KBM-7 (cell line): Measurements from ENCODE around the gene RAB40C.
A peak's percentile ranks its signal among the peaks of the same experiment; 100 is the strongest.

Experiments used
- DNase-seq: peaks from one replicate; pipeline ENCODE4 v3.0.0-alpha.2; 2015
- in situ Hi-C: fragments of 300-500 bp; cut with MboI; formaldehyde crosslinking; loops from 2 replicates; pipeline ENCODE4 v1.14.3; 2020; ENCODE audit warnings: low sequenced_read_pairs, low pct_unique_long_range_greater_than_20kb, mixed read lengths

The RAB40C gene

DNA sequence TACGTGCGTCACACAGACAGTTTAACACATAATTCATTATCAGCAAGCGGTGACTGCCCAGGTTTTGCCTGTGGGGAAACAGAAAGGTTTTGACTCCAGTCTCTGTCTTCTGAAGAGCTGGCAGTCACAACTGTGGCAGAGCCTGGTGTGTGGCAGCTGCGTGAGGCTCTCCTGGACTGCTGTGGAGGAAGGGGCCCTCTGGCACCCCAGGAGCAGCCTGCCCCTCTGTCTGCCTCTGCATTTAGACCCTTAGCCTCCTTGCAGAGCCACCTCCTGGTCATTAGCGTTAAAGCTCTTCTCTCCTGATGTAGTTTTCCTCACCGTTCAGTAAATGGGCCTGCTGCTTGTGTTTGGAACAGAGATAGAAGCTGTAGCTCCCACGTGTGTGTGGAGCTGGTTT is 10.9 kb downstream of the RAB40C start:
- in situ Hi-C loops: no loop called here
- DNase-seq: peak; percentile 37

DNA sequence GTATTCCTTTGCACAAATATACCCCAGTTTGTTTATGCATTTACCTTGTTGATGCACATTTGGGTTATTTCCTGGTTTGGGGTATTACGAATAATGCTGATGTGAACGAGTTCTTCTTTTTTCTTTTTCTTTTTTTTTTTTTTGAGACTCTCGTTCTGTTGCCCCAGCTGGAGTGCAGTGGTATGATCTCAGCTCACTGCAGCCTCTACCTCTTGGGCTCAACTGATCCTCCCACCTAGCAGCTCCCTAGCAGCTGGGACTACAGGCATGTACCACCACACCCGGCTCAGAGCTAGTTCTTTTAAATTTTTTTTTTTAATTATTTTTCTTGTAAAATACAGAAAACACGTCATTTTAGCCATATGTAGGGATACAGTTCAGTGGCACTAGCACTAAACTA is 14.1 kb downstream of the RAB40C start:
- in situ Hi-C loops: no loop called here
- no peak for DNase-seq

DNA sequence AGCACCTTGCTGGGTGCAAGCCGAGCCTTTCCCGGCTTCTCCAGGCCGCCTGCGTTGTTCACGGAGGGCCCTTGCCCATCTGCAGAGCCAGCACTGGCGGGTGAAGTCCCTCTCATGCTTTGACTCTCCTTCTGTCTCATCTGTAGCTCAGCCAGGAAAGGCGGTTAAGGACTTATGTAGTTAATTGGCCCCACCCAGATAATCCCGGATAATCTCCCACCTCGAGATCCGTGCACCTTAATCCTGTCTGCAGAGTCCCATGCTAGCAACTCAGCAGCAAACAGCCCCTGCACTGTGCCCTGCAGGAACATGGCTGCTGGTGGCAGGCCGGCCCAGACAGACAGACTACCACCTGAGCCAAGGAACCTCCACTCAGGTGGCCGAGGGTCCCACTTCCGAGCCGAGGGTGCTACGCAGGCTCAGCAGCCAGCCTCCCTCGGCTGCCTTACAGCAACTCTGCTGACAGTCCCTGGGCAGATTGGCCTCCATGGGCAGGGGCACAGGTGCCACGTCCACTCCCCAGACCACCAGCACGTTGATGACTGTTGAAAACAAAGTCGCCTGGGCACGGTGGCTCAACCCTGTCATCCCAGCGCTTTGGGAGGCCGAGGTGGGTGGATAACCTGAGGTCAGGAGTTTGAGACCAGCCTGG is 16.9 kb downstream of the RAB40C start:
- in situ Hi-C loops: no loop called here

DNA sequence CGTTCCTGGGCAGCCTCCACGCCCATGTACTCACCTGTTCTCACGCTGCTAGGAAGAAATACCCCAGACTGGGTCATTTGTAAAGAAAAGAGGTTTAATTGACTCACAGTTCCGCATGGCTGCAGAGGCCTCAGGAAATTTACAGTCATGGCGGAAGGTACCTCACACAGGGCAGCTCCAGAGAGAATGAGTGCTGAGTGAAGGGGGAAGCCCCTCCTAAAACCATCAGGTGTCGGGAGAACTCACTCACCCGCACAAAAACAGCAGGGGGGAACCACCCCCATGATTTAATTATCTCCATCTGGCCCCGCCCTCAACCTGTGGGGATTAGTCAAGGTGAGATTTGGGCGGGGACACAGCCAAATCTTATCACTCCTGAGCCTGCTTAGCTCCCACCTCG is 18.2 kb downstream of the RAB40C start:
- DNase-seq: no peak

More for the DNA sequence above, 16.9 kb downstream of the RAB40C start:
- DNase-seq: no peak

DNA sequence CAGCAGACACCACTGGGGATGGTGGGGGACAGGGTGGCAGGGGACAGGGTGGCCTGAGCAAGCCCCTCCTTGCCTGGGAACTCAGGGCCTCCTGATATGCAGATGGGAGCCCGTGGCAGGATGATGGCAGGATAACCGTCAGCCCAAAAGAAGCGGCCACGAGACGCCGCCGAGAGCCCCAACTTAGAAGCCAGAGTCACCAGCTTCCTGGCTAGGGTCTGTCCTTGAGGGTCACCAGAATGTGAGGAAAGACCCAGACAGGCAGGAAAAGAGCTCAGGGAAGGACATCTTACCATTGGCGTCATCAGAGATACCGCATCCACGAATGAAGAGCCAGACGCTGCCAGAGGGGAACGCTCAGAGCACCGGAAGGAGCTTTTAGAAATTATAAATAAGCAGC is 19.4 kb downstream of the RAB40C start:
- no peak for DNase-seq
- in situ Hi-C loops: no loop called here

More for the DNA sequence above, 18.2 kb downstream of the RAB40C start:
- in situ Hi-C loops: no loop called here

DNA sequence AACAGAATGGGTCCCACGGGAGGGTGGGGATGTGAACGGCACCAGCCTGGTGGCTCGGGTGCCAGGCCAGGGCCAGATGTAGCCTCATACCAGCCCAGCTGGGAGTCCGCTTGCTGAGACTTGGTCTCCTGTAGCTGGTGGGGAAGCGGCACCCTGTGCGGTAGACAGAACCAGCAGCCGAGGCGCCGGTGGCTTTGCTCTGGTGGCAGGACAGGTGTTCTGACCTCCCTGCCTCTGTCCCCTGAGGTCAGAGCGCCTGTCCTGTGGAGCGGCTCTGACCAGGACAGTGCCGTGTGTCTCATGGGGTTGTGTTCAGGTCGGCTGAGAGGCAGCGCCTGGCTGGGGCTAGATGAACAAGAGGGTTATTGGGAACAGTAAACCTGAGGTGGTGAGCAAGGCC is 20.1 kb downstream of the RAB40C start:
- in situ Hi-C loops: no loop called here
- no peak for DNase-seq

DNA sequence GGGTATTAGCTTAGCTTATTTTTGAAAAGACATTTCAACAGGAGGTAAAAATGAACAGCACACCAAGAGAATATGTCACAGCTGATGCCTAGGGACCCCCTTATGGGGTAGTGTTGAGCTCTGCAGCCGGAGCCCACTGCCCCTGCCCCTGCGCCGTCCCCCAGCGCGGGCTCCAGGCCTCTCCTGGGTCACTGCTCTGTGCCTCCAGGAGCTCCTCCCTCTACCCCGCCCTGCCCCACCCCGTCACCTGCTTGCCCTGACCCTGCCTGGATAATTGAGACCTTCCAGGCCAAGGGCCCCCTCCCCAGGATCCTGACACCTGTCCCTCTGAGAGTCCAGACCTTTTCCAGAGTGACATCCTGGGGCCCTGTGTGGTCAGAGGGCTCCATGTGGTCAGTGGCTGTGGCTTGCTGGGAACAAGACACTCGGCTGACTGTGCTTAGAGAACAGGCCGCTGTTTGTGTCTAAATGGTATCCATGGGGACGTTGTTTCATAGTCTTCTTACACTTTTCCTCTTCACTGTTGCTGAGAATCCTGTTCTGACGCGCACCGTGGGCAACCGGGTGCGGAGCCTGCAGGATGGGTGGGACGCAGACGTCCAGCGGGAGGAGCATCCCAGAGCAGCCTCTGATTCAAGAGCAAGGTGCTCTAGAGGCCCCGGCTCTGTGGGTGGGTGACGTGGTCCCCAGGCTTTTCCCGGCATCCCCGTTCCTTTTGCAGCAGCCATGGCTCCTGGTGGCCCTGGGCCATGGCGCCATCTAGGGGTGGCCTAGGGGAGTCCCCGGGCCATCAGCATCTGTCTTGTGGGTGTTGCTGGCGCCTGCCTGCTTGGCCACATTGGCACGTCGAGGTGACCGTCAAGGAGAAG is 20.9 kb downstream of the RAB40C start:
- peak; percentile 29 for DNase-seq
- in situ Hi-C loops: no loop called here

DNA sequence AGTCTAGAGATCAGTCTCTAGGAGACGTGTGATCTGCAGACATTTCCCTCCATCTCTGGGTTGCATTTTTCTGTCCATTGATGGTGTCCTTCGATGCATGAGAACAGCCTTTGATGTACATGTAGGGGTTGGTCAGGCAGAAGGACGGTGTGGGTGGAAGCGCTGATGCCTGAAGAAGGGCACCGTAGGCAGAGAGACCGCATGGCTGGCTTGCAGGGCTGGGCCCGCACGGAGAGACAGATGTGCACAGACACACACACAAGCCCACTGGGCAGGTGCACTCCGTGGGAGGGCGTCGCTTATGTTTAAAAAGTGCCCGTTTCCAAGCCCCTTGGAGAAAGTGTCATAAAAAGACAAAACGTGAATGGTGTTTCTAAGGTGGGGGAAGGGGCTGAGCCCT is 25.3 kb downstream of the RAB40C start:
- no peak for DNase-seq
- in situ Hi-C loops: no loop called here

DNA sequence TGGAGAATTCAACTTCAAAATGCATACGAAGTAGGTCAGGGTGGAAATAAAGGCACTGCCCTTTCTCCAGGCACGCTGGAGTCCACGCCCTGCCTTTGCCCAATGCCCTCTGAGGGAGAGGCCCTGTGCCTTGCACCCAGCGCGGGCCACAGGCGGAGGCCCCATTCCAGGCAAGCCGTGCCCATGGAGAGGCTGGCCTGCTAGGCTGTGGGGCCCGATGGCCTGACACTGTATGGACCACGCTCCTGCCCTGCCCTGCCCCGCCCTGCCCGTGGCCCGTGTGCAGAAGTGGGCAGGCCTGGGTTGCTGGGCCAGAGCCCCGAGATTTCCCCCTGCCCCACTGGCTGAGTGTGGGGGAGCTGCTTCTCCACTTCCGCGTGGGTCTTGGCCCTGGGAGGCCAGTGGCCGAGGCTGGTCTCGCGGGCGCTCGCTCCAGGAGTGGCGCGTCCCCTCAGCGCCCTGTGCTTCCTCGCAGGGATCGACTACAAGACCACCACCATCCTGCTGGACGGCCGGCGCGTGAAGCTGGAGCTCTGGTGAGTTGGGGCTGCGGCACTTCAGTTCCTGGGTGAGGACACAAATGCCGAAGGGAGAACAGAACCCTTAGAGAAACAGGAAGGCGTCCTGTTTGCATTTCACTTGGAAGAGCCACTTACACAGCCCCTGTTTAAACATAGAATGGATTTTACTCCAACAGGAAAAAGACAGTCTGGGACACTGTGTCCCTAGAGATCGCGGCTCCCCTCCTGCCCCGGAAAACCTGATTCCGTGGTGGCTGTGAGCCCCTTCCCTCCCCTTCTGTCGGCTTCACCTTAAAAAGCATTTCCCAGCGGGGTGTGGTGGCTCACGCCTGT is 27.1 kb downstream of the RAB40C start:
- in situ Hi-C loops: no loop called here
- DNase-seq: no peak

DNA sequence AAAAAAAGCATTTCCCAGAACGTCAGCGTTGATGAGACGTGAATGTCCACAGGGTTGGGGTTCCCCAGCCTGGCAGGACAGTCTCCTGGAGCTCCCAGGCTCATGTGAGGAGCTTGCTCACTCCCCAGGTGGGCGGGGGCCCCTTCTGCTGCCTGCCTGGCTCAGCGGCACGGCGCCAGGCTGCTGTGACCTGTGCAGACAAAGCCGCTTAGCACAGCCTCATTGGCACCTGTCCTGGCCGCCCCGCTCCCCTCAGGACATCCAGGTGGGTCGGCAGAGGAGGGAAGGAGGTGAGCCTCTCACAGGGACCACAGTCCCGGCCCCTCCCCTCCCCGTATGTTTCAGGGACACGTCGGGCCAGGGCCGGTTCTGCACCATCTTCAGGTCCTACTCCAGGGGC is 28.0 kb downstream of the RAB40C start:
- no peak for DNase-seq
- in situ Hi-C loops: no loop called here

DNA sequence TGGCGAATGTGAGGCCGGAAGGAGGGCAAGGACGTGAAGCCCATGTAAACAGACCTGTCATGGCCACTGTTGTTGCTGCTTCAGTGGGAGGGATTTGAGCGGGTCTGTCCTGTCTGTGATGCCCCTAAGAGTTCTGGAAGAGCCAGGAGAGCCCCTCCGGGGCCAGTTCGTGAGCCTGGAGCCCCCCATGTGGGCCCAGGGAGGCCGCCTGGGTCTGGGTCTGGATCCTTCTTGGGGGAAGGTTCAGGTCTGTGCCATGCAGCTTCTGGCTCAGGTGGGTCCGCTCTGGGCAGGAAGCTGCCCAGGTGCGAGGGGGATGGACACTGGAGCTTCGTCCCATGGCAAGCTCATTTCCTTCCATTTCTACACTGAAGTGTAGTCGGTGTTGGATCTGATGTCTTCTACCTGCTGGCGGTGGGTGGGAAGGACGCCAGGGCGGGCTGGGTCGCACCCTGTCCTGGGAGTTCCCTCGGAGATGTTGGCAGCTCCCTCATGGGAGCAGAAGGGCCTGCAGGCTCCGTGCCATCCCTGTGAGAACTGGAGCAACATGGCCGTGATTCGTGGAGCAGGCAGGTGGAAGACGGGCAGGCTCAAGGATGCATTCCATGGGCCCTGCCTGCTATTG is 29.7 kb downstream of the RAB40C start:
- in situ Hi-C loops: no loop called here
- no peak for DNase-seq

DNA sequence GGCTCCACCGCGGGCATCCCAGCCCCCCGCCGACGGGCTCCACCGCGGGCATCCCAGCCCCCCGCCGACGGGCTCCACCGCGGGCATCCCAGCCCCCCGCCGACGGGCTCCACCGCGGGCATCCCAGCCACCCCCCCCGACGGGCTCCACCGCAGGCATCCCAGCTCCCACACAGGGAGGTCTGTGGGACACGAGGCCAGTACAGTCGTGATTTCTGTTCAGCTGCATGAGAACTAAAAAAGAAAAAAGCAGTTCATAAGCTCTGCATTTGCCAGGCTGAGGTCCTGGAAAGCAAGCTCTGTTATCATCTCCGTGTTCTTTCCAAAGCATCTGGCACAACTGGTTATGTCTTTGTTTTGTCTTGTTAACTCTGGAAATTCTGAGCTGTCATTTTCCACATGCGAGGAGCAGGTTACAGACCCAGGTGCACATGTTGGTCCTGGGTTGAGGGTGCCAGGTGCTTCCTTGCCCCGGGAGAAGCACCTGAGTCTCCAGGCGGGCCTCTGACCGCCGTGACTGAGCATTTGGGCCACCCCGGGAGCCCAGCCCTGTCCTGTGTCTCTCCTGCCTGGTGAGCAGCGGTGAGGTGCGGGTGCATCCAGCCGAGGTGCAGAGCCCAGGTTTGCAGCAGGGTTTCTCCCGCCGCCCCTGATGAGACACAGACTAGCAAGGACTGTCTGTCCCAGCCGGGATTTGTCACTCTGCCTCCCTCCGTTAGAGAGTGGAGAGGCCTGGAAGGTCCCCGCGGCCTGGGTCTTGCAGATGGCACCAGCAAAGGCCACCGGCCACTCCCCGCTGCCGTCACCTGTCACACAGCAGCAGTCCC is 31.0 kb downstream of the RAB40C start:
- in situ Hi-C loops: no loop called here

DNA sequence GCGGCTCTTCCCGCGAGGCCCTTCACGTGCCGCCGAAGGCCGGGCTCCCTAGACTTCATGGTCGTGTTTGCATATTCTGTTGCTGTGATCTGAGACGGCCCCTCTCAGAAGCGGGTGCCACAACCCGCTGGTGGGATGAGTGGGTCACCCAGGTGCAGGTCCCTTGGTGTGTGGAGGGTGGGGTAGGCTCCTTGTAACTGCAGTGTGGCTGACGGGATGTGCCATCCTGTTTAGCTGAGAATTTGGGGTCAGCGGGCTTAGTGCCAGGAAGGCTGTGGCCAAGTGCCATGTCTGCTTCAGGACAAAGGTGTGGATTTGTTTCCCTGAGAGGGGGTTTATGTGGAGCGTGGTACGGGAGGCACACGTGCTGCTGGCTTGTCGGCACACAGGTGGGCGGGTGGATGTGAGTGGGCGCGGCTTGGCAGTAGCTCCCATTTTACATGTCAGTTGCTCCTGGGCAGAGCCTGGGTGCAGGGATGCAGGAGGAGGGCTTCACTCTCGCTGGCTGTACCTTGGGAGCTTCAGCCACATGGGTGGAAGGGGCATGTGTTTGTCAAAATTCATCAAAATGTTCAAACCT is 31.8 kb downstream of the RAB40C start:
- DNase-seq: no peak
- in situ Hi-C loops: no loop called here

More for the DNA sequence above, 31.0 kb downstream of the RAB40C start:
- no peak for DNase-seq

DNA sequence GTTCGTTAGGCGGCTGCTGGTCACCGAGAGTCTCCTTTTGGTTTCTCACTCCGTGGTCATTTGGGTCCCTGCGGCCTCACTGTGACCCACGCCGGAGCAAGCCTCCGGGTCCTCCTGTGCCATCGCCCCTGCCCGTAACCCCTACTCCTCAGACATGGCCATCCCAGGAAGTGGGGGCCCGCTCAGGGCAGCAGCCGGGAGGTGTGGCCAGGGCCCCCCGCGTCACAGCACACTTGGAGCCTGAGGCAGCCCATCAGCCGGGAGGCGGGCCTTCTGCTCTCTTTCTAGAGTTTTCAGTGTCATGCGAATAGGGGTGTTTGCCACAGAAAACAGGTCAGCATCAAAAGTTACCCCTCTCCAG is 33.0 kb downstream of the RAB40C start:
- in situ Hi-C loops: no loop called here

DNA sequence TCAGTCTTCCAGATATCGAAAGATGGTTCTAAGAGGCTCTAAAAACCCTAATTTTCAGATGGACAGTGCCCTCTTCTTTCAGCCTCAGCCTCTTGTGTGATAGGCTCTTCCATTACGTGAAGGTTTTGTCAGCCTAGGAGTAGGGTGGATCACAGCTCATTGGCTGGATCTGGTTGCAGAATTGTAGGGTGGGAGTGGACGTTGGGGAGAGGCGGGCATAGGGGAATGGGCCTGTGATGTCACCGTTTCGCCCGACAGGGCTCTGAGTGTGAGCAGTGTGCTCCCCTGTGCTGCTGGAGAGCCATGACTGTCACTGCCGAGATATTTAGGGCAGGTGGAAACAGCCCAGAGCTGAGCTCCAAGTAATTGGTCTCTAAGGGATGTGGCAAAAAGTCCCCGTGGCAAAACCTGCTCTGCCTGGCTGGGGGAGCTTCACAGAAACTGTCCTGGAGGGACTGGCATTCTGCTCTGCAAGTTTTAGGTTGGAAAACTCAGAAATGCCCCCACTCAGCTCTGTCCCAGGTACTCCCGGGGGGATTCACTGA is 34.7 kb downstream of the RAB40C start:
- in situ Hi-C loops: no loop called here
- DNase-seq: no peak

More for the DNA sequence above, 33.0 kb downstream of the RAB40C start:
- DNase-seq: no peak

DNA sequence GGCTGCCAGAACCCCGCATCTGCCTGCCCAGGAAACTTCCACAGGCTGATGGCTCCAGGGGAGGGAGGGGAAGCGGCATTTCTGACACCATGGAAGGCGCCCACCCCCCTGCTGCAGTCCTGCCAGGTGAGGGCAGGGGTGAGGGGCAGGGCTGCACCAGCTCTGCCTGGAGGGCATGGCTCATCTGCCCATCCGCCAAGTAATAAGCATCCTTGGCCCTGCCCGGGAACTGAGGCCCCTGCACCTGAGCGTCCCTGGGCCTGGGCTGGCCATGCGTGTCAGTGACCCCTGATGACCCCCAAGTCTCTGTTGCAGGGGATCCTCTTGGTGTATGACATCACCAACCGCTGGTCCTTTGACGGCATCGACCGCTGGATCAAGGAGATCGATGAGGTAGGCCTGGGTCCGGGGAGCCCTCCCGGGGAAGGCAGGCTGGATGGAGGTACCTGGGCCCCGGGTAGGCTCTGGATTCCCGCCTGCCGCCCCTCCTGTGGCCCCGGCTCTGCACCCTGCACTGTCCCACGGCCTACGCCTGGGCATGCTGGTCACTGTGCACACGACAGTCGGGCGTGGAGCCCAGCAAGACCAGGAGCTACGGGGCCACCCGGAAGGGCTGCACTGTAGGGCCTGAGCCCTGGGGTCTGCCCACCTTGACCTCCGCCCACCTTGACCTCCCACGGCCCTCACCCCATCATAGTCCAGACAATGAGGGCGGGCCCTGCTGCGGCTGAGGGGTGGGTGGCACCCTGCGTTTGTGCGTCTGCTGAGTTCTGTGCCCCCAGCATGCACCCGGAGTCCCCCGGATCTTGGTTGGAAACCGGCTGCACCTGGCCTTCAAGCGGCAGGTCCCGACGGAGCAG is 35.5 kb downstream of the RAB40C start:
- in situ Hi-C loops: no loop called here
- DNase-seq: no peak
